ENCODE data around the gene BRD8. TPM values are rescaled to one million over a fixed set of nuclear protein-coding genes. Genes with fewer than 3 reads are reported as not detected.

BRD8 gene
- total RNA-seq, 1 experiment from 2014 or later = 80.8 TPM

DNA sequence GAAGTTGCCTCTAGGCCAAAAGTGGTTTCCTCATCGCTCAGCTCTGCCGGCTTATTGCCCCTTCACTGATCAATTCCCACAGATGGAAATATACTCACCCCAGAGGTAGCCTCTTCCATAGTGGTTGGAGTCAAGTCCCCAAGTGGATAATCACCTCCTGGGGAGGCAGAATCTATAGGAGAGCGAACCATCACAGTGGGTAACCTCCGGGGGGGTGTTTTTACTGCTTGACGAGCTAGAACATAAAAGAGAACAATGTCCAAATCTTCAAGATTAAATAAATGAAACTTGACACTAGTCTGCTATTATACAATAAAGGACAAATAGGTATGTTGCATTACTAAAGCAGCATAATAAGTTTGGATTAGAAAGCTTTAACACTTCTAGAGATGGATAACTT is 9.3 kb downstream of the BRD8 start:
- ChIA-PET POLR2A (no interaction called here), CTCF (no interaction called here), RAD21 (ENCODE audit: low non-redundant PET in 1 of 2, low total read pairs in 2 of 2, uncharacterized antibody in 2 of 2, unreplicated experiment in 2 of 2) (no interaction called here)
- H3K4me2 ChIP-seq (ENCODE audit: low read length) = no peak overlapping the region
- intact Hi-C loops (cut with micrococcal nuclease) = no loop called here
- no peaks in the 10 kb centered on the region for H3K9me2 ChIP-seq (ENCODE audit: insufficient read depth)
- H3K27ac ChIP-seq (ENCODE audit: low read depth, low read length) = no peak overlapping the region
- TF ChIP-seq POLR2AphosphoS5 (IDR thresholded peaks at IDR 0.05; ENCODE audit: low read depth, low read length) = no peak
- no peak for TF ChIP-seq EZH2phosphoT487 (IDR thresholded peaks at IDR 0.05; ENCODE audit: borderline replicate concordance)
- TF ChIP-seq, protein P1, sequence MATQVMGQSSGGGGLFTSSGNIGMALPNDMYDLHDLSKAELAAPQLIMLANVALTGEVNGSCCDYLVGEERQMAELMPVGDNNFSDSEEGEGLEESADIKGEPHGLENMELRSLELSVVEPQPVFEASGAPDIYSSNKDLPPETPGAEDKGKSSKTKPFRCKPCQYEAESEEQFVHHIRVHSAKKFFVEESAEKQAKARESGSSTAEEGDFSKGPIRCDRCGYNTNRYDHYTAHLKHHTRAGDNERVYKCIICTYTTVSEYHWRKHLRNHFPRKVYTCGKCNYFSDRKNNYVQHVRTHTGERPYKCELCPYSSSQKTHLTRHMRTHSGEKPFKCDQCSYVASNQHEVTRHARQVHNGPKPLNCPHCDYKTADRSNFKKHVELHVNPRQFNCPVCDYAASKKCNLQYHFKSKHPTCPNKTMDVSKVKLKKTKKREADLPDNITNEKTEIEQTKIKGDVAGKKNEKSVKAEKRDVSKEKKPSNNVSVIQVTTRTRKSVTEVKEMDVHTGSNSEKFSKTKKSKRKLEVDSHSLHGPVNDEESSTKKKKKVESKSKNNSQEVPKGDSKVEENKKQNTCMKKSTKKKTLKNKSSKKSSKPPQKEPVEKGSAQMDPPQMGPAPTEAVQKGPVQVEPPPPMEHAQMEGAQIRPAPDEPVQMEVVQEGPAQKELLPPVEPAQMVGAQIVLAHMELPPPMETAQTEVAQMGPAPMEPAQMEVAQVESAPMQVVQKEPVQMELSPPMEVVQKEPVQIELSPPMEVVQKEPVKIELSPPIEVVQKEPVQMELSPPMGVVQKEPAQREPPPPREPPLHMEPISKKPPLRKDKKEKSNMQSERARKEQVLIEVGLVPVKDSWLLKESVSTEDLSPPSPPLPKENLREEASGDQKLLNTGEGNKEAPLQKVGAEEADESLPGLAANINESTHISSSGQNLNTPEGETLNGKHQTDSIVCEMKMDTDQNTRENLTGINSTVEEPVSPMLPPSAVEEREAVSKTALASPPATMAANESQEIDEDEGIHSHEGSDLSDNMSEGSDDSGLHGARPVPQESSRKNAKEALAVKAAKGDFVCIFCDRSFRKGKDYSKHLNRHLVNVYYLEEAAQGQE (IDR thresholded peaks at IDR 0.05; ENCODE audit: low read depth) = no peak
- no peak for TF ChIP-seq EZH2 (IDR thresholded peaks at IDR 0.05)
- no peak for DNase-seq (ENCODE audit: low read depth, low spot score)
- H3K36me3 ChIP-seq (ENCODE audit: control insufficient read depth in 1 of 2, insufficient read depth in 2 of 2, low read length in 2 of 2) = peaks cover 74 to 80% of the 10 kb centered on the region in 2 experiments
- H4K20me1 ChIP-seq (ENCODE audit: insufficient read depth) = no peaks in the 10 kb centered on the region
- no peak overlapping the region for H3K4me3 ChIP-seq (replicated peaks in 1 of 2; ENCODE audit: low read depth in 1 of 2, low read length in 2 of 2)
- BruUV-seq (replicated peaks) = no TSS peak
- no peaks in the 10 kb centered on the region for H3K4me1 ChIP-seq (ENCODE audit: control insufficient read depth in 1 of 2, insufficient read depth in 2 of 2, low read length in 2 of 2)
- no peak overlapping the region for H3K9ac ChIP-seq (ENCODE audit: low read length)
- H3K27me3 ChIP-seq (ENCODE audit: insufficient read depth, low read length) = no peaks in the 10 kb centered on the region
- H3K79me2 ChIP-seq (ENCODE audit: insufficient read depth, low read length) = peaks cover 14% of the 10 kb centered on the region
- H3K9me3 ChIP-seq (ENCODE audit: control insufficient read depth in 1 of 2, insufficient read depth in 1 of 2, low read depth in 1 of 2, low read length in 2 of 2) = no peaks in the 10 kb centered on the region
- no peak overlapping the region for H2AFZ ChIP-seq (ENCODE audit: low read depth, low read length, poor library complexity, severe bottlenecking)
- no peak for ATAC-seq

GRCh38 chr5:138163721-138164120 is 14.7 kb downstream of the BRD8 start:
- no peaks in the 10 kb centered on the region for H3K4me1 ChIP-seq (ENCODE audit: control insufficient read depth in 1 of 2, insufficient read depth in 2 of 2, low read length in 2 of 2)
- no peaks in the 10 kb centered on the region for H3K79me2 ChIP-seq (ENCODE audit: insufficient read depth, low read length)
- H3K4me2 ChIP-seq (ENCODE audit: low read length) = no peak overlapping the region
- ChIA-PET RAD21 (ENCODE audit: low non-redundant PET in 1 of 2, low total read pairs in 2 of 2, uncharacterized antibody in 2 of 2, unreplicated experiment in 2 of 2) (no interaction called here), POLR2A (no interaction called here), CTCF (no interaction called here)
- no peak for TF ChIP-seq EGR1 (IDR thresholded peaks at IDR 0.05; ENCODE audit: low read depth)
- no peak for TF ChIP-seq CBX3 (IDR thresholded peaks at IDR 0.05; ENCODE audit: low read depth)
- no peak for TF ChIP-seq SP1 (IDR thresholded peaks at IDR 0.05; ENCODE audit: low read depth)
- no peak for TF ChIP-seq EZH2 (IDR thresholded peaks at IDR 0.05)
- no peaks in the 10 kb centered on the region for H3K9me2 ChIP-seq (ENCODE audit: insufficient read depth)
- no peaks in the 10 kb centered on the region for H3K9me3 ChIP-seq (ENCODE audit: control insufficient read depth in 1 of 2, insufficient read depth in 1 of 2, low read depth in 1 of 2, low read length in 2 of 2)
- H4K20me1 ChIP-seq (ENCODE audit: insufficient read depth) = no peaks in the 10 kb centered on the region
- no TSS peak for BruUV-seq (replicated peaks)
- no peak overlapping the region for H3K4me3 ChIP-seq (replicated peaks in 1 of 2; ENCODE audit: low read depth in 1 of 2, low read length in 2 of 2)
- H3K27ac ChIP-seq (ENCODE audit: low read depth, low read length) = no peak overlapping the region
- H3K27me3 ChIP-seq (ENCODE audit: insufficient read depth, low read length) = no peaks in the 10 kb centered on the region
- H3K36me3 ChIP-seq (ENCODE audit: control insufficient read depth in 1 of 2, insufficient read depth in 2 of 2, low read length in 2 of 2) = peaks cover 86 to 87% of the 10 kb centered on the region in 2 experiments
- DNase-seq (ENCODE audit: low read depth, low spot score) (no peak), ATAC-seq (no peak)
- H2AFZ ChIP-seq (ENCODE audit: low read depth, low read length, poor library complexity, severe bottlenecking) = no peak overlapping the region
- no peak overlapping the region for H3K9ac ChIP-seq (ENCODE audit: low read length)
- intact Hi-C loops (cut with micrococcal nuclease) = no loop called here
